HTR-8/SVneo (cell line): ENCODE data around the gene MAML3.

Experiments used
- DNase-seq: peaks from one replicate; pipeline ENCODE4 v3.0.0; 2011; ENCODE audit warnings: low spot score, mixed read lengths; ENCODE audit not compliant: insufficient read length
- FAIRE-seq: peaks from 2 replicates; lab custom pipeline; 2011; peaks lifted over from hg19 to GRCh38; lab: Jason Lieb, UNC

MAML3 gene

DNA sequence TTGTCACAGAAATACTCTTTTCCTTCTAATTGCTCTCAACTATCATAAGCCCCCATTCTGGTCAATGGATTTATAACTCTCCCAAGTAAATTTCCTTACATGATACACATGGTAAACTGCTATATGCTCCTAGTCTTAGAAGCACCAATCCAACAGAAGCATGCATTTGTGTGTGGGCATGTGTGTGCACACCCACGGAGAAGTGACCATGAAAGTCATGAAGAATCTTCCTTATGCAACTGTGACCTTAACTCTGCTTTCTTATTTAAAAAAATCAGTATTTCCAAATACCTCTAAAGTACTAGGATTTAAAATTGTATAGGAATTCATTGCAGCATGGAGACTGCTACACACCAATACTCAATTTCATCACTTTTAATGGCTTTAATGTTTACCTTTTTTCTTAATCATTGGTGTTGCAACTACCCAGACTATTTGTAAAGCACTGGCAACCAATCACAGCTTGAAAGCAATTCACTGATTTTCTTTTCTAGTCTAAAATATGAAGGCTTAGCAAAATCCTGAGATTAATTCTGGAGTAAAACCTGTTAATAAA is 47.6 kb downstream of the MAML3 start:
- DNase-seq, result no peak
- FAIRE-seq, result no peak

DNA sequence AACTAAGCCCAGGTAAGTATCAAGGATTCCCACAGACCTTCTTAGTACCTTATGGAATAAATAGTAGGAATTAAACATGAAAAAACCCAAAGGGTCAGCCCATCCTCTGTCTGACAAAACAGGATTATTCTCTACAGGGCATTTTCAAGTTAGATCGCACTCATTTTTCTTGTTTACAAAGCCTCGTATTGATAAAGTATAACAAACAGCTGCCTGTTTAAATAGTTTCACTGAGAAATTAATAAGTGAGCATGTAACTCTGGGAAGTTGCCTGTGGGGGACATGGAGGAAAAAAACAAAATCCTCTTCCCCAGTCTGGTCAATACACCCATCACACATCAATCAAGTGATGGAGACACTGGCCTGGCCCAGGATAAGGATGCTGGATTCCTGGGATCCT is 48.5 kb downstream of the MAML3 start:
- DNase-seq, result no peak
- no peak for FAIRE-seq

DNA sequence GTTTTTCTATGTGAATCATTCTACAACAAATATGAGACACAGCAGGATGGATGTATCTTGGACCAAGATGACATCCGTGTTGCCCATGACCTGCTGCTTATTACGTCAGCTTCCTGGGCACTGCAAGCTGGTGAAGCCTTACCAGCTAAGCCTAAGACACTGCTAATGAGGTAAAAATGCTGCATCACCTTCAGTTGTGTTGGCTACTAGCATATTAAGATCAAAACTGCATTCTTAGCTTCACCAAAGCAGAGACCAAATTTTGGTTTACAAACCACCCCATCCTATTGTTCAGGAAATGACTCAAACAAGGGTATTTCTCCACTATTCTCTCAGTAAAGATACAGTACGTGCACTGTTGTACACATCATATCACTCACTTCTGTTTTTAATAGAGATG is 50.3 kb downstream of the MAML3 start:
- no peak for DNase-seq
- FAIRE-seq, result no peak

DNA sequence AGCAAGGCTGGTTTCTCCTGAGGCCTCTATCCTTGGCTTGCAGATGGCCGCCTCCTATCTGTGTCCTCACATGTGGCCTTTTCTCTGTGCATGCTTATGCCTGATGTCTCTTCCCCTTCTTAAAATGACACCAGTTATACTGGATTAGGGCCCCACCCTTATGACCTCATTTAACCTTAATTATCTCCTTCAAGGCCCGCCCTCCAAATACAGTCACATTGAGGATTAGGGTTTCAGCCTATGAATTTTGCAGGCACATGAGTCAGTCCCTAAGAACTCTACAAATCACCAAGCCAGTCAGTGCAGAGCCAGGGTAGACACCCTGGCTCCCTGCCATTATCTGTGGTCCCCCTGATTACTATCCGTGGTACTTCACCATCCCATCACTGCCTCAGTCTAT is 51.6 kb downstream of the MAML3 start:
- no peak for FAIRE-seq
- no peak for DNase-seq

DNA sequence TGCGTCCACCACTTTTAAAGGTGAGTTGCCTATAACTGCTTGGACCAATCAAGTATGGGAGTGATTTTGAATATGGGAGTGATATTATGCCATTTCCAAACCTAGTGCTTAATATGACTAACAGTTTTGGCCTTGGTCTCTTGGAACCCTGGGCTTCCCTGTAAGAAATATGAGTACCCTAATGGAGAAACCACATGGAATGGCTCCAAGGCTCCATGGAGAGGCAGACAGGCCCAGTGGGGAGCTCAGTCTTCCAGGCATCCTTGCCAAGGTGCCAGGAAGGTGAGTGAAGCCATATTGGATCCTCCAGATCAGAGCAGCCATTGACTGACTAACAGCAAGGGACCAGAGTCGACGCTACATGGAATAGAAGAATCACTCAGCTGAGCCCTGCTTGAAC is 53.2 kb downstream of the MAML3 start:
- DNase-seq, result no peak

DNA sequence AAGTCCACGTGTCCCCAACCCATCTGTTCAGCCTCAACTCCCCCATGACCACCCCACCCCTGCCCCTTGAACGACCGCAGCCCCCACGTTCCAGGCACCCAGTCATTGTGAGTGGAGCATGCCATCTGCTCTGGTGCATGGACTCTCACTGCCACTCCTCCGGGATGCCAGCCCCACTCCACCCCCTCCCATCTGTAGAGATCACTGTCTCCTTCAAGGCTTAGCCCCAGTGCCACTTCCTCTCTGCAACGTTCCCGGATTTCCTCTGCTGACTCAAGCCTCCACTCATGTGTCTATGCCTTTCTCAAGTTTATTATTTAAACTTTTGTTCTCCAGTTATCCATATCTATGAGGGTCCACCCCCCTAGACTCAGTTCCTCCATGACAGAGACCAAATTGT is 54.0 kb downstream of the MAML3 start:
- no peak for FAIRE-seq
- no peak for DNase-seq

More for the DNA sequence above, 53.2 kb downstream of the MAML3 start:
- no peak for FAIRE-seq

DNA sequence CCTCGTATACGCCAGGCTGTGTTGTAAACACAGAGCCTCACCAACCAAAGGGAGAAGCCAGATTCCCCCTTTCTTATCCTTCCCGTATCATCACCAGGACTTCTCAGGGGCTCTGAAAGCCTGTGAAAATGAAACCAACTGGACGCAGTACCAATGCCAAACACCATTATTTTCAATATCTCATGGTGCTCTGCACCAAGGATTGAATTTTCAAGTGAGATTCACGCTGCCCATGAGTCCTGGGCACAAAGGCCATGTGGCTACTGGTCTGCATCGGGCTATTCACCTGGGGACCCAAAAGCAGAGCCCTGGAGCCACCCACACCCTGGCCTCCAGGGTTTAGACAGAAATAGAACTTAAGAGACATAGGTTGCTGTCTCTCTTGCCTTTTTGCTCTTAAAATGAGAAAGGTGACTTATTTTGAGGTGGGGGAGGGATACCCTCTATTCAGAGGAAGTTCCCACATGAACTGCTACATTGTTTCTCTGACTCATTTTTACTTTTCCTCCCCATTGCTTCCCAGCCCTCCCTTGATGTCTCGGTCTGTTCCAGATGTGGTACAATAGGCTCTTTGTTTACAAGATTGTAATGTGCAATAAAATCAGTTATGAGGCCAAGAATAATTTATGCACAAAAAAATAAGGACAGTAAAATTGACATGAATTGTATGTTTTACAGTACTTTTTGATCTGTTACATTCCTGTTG is 55.4 kb downstream of the MAML3 start:
- DNase-seq, result no peak
- FAIRE-seq, result no peak

DNA sequence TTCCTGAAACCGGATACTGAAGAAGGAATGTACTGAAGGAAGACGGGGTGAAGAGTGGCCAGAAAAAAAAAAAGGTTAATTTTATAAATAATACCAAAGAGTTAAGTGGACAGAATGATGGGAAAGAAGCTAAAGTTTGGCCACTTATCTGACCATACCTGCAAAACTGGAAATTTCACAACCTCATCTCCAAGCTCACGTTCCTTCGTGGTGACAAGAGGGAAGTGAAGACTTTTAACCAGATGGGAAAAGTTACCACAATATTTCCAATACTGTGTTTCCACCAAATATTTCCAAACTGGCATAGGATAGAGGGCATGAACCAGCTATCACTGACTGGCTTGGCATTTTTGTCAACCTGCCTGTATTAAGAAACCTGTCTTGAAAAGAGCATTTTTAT is 56.4 kb downstream of the MAML3 start:
- FAIRE-seq (no peak), DNase-seq (no peak)

DNA sequence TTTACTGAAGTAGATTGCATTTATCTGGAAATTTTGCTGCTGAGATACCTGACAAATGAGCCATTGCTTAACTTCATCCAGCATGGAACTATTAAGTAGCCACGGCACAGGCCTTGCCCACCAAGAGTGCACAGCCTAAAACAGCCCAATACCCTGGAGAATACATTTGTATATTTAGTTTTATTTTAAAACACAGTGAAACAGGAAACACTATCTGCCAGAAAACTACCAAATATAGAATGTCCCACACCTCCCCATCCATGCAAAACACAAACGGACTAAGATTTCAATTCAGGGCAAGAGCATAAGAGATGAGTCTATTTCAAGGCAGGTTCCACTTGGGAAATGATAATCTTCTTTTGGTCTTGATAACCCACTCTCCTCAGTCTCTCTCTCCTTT is 57.1 kb downstream of the MAML3 start:
- FAIRE-seq (no peak), DNase-seq (no peak)

DNA sequence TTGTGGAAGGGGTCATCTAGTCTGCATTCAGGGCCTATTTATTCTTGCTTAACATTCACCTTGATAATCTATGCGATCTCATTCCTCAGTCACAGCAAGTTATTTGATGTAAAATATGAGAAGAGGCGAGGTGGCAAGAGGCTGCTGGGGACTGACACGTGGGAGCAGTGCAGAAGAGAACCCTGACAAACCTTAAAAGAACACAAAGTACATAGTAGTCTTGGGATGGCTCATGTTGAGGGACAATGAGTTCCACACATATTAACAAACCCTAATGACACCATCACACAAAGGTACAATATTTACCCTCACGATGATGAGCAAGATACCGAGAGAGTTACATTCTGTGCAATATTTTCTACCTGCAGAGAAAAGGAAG is 57.5 kb downstream of the MAML3 start:
- no peak for FAIRE-seq
- no peak for DNase-seq

DNA sequence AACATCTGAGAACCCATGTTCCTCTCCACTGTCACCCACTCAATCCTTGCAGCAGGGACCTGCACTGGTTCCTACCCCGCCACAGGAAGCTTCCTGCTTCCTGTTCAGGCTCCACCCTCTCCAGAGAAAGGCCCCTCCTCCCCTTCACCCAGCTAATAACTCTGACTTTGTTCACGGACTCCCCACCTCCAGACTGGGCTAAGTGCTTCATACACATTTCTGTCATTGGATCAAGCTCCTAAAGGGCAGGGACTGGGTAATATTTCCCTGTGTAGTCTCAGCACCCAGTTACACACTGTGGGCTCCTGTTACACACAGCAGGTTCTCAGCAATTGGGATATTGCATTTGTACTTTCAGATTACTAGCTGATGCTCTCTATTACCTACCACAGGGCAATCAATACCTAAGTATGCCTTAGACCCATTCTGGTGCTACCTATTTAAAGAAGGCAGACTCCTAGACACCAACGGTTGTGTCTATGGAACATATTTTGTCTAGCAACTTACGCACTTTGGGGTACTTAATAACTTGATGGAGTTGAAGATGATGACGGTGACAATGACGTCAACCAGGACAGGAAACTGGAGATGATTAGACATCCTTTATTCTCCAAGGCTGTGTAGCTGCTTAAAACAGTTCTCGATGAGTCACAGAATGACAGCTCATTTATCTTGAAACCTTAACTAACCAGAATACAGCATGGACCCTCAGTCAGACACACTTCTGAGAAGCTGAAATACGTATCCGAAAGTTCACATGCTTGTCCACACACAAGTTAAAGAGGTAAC is 58.1 kb downstream of the MAML3 start:
- DNase-seq (peak; percentile 78), FAIRE-seq (peak; percentile 82)

DNA sequence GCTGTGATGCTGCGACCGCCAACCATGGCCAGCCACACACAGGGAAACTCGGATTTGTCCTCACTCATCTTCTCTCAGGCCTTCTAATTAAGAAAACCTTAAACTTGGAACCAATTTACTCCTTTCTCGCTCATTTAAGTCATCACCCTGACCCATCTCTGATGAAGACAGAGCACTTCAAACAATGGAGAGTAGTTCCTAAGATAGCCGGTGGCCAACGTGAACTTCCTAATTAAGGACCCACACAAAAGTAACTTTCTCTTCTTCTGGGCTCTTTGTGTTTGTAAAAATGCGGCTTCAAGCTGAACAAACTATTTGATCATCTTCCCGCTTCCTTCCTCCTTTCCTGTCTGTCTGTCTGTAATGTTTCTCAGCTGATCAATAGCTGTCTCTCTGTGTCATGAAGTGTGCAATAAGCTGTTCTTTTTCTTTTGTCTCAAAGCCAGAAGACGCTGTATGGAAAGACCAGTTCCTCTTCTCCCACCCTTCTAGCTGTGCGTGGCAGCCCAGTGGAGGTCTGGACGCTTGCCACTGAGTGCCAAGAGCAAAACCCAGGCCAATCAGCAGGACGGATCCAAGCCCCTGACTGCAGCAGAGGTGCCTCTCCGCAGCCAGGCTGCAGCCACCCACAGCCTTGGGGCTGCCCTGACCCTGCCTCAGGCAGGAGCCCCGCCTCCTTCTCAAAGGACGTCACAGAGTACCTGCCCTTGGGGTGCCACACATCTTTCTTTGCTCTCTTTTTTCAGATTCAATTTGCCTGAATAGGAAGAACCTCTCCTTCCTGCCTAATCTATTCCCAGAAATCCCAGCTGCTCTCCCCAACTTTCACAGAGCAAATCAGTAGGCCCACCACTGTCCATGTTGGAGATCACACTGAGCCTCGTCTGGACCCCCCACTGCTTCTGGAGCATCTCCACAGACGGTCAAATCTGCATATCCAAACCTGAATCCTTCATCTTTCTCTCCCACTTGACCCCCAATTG is 59.3 kb downstream of the MAML3 start:
- FAIRE-seq (no peak), DNase-seq (no peak)

DNA sequence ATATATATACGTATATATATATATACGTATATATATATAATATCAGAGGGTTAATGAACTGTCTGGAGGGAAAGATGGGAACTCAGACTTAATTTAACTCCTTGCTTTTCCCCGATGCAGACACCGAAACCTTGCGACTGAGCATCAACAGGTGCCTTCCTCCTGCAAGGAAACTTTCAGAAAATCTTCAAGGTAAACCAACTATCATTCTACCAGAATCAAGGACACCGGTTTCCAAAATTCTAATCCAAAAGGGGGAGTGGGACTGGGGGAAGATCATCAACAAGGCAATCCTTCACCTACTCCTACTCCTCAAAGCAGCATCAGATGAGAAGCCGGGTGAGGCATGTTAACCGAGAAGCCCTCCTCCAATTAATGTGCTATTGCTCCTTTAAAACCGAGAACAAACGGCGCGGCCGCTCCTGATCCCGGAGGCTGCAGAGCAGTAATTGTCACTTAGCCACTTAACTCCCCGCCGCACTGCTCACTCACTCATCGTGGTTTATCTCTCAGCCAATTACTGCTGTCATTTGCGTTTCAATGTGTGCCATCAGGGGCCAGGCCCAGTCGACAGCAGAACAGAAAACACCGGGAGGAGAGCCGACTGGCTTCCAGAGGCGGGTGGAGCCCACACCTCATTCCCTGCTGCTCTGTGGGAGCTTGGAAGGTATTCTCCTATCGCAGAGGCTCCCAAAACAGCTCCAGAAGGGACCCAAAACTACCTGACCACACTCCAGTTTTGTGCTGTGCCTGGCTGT is 61.7 kb downstream of the MAML3 start:
- no peak for DNase-seq
- FAIRE-seq, result no peak

DNA sequence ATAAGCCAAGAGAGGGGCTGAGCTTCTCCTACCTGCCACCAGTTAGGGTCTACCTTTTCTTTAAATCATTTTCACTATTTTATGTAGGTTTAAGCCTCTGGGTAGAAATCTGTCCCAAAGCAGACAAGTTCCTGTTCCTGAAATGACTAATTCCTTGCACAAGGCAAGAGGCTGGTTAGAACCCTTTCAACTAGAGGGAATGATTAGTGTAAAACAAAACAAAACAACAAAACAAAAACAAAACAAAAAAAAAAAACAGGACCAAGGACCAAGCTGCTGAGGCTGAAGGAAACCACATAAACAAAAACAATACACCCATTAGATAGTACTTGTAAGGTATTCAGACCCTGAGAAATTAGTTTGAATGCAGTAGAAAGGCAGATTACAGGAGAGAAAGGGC is 62.7 kb downstream of the MAML3 start:
- DNase-seq (no peak), FAIRE-seq (no peak)

DNA sequence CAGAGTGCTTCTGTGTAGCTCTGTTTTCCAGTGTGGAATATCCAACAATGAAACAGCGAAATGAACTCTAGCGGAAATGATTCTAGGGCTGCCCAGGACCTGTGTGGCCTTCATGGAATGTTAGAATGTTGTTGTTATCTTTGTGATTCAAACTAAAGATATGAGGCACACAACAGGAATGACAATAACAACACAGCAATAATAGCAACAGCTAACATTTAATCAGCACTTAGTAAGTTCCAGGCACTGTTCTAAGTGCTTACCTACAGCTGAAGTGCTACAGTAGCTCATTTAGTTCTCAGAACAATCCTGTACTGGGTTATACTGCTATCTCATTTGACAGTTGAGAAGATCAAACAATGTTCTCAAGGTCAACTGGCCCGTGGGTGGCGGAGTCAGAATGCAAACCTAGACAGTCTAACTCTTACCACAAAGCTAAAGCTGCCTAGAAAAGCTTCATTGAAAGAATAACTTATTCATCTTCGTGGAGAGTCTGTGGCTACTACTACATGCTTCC is 63.7 kb downstream of the MAML3 start:
- DNase-seq, result no peak

DNA sequence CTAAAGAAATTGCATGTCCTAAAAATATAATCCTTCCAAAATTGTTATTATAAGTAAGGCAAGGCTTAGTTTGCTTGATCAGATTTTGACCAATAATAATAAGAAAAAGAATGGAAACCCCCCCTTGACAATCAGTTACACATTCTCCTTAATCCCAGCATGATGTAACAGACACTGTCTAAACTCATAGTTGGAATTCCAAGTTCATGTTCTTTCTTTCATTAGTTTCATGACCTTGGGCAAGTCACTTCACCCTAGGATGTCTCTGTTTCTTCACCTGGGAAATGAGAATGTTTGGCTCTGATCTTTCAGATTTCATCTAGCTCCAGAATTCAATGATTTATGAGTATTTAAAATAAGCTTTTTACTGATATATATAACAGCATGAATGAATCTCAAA is 64.8 kb downstream of the MAML3 start:
- FAIRE-seq, result no peak
- no peak for DNase-seq

More for the DNA sequence above, 63.7 kb downstream of the MAML3 start:
- peak; percentile 78 for FAIRE-seq

DNA sequence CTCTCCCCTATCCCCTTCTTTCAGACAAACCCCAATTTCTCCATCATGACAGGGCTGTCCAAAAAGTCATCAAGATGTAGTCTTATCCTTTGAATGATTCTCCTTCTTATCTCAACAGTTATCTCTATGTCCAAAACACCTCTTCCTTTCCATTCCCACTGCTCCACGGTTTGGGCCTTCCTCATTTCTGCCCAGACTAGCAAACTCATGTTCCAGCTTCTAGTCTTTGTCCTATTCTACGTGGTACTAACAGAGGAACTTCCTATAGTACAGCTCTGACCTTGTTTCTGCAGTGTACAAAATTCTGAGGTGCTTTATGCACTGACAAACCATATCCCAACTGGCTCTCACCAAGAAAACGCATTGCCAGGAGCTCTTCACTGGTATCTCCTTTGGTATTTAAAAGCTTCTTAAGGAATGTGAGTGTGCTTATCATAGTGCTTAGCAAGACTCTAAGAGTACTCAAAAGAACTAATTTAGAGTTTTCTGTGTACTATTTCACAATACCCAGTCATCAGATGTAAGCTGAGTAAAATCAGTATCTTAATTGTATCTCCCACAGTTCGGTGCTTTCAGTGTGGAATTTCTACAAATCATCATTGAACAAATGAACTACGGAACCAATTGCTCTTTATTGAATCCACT is 65.5 kb downstream of the MAML3 start:
- FAIRE-seq, result no peak

DNA sequence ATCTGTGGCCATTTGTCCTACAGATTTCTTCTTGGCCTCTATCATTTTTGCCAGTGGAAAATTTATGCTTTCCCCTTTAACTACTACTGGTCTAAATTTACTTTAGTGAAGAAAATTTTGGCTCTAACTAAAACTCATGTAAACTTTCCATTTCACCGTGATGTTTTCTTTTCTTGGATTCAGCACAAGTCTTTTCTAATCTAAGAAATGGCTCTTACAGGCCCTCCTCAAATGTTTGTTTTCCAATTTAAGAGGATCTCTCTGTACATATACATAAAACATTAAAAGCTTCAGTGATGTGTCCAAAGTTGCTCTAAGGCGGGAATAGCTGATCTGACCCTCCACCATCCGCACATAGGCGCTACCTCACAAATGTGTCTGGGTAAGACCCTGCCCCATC is 68.1 kb downstream of the MAML3 start:
- DNase-seq (no peak), FAIRE-seq (no peak)

More for the DNA sequence above, 65.5 kb downstream of the MAML3 start:
- DNase-seq, result no peak

DNA sequence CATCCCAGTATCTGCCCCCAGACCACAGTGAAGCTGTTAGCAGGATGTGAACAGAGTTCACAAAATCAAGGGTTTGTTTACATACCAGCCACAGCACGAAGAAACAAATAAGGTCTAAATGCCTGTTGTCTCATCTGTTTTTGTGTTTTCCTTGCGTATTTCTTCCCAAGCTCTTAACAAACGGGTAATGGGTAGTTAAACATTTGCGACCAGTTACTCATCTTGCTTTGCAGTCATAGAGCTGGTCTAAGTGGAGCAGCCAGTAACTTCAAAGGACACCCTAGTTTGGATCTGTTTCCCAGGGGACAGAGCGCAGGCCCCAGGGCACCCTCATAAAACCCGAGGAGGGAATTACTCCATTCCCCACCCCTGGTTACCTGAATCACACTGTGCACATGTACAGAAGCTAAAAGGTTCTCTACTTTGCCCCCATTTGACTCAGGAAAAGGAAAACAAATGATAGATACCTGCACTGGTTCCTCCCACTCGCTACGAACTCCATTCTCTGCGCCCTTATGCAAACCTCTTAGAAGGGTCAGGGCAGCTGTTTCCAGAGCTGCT is 68.8 kb downstream of the MAML3 start:
- DNase-seq, result no peak
- FAIRE-seq, result no peak
